MV-4-11 (cell line): ENCODE measurements around the gene NAIF1.
"Not testable (repeated sequence)": the region's sequence is repeated elsewhere in the genome, so short reads cannot be mapped to it uniquely, and the experiment has no call there.

Experiments
- DNase-seq: peaks from one replicate; lab custom pipeline; 2025; lab: John Stamatoyannopoulos, UW

Gene NAIF1

GRCh38 chr9:128085943-128086342, 18.8 kb upstream of the NAIF1 start:
- DNase-seq: no peak

GRCh38 chr9:128084746-128085145, 17.6 kb upstream of the NAIF1 start:
- no peak for DNase-seq

GRCh38 chr9:128082151-128082550, 15.0 kb upstream of the NAIF1 start:
- no peak for DNase-seq

GRCh38 chr9:128081056-128081455, 13.9 kb upstream of the NAIF1 start:
- no peak for DNase-seq

- no peak for DNase-seq
Observed at GRCh38 chr9:128080206-128080605, 13.1 kb upstream of the NAIF1 start.

GRCh38 chr9:128078504-128079434, 11.6 kb upstream of the NAIF1 start:
- DNase-seq: peak; percentile 91

GRCh38 chr9:128077847-128078503, 10.9 kb upstream of the NAIF1 start:
- DNase-seq: no peak

GRCh38 chr9:128073253-128073886, 6.2 kb upstream of the NAIF1 start:
- no peak for DNase-seq

- DNase-seq: peak; percentile 96
Observed at GRCh38 chr9:128072144-128073021, 5.3 kb upstream of the NAIF1 start.

GRCh38 chr9:128071475-128071874, 4.4 kb upstream of the NAIF1 start:
- DNase-seq: not testable (repeated sequence)

GRCh38 chr9:128070874-128071273, 3.8 kb upstream of the NAIF1 start:
- peak; percentile 62 for DNase-seq

- DNase-seq: no peak
Observed at GRCh38 chr9:128068386-128069205, 1.5 kb upstream of the NAIF1 start.

GRCh38 chr9:128067645-128068385, 695 bp upstream of the NAIF1 start, which contains the start of gene SLC25A25:
SLC25A25 (plus strand) TSS chr9:128068232; CDS start chr9:128068320, 88 bp downstream.
- DNase-seq: peak; percentile 99

- no peak for DNase-seq
Observed at GRCh38 chr9:128065907-128066712, 1.0 kb downstream of the NAIF1 start.

GRCh38 chr9:128062846-128063831, 4.0 kb downstream of the NAIF1 start:
- DNase-seq: no peak

GRCh38 chr9:128062279-128062678, 4.8 kb downstream of the NAIF1 start:
- no peak for DNase-seq

- peak; percentile 28 for DNase-seq
Observed at GRCh38 chr9:128061275-128061960, 5.7 kb downstream of the NAIF1 start.
